HG03342 (cell line): ENCODE measurements around the gene ZC2HC1B.
"Not testable (repeated sequence)": the region's sequence is repeated elsewhere in the genome, so short reads cannot be mapped to it uniquely, and the experiment has no call there.

ENCODE experiments used
- ATAC-seq: cut with Tn5 transposase; IDR thresholded peaks from one replicate; pipeline ENCODE4 v1.9.1; 2021; ENCODE audit warnings: mild to moderate bottlenecking, moderate library complexity; ENCODE audit not compliant: unreplicated experiment

ZC2HC1B gene

DNA sequence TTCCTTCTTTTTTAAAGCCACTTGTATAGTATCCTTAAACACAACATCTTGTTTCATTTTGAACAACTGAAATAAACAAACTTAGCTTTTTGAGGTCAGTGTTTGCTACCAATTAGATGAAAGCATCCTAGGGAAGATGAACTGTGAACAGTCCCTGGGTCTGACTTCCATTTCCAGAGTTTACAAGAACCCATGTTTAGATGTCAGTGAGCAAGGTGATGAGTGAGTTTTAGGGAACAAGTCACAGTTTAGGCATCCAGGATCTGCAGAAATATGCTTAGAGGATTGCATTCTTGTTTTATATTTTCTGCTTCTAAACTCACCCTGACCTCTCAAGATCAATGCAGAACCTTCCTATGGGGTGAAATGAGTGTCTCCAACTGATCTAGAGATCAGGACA, 3.0 kb downstream of the ZC2HC1B start:
- no peak for ATAC-seq

DNA sequence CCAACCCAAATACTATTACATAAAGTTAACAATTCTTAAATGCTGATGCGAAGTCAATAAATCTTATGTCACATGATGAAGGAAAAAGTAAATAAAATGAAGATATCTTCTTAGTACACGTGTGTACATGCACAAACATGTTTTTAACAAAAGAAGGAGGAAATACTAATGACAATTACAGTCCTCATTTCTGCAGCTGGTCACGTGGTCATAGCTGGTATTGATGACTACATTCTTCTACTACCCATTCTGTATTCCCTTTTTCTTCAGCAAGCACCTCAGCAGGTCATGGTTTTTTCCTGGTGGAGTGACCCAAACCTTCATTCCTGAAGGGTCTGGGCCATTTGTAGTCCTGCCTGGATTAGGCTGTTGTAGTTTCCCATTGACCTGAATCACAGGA, 4.5 kb downstream of the ZC2HC1B start:
- not testable (repeated sequence) for ATAC-seq

DNA sequence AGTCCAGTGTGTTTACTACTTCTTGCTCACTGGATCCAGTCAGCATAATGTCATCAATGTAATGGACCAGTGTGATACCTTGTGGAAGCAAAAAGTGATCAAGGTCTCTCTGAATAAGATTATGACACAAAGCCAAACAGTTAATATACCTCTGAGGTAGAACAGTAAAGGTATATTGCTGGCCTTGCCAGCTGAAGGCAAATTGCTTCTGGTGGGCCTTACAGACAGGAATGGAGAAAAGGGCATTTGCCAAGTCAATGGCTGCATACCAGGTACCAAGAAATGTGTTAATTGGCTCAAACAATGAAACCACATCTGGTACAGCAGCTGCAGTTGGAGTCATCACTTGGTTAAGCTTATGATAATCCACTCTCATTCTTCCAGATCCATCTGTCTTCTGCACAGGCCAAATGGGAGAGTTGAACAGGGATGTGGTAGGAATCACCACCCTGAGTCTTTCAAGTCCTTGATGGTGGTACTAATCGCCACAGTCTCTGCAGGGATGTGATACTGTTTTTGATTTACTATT, 7.0 kb downstream of the ZC2HC1B start:
- ATAC-seq, result not testable (repeated sequence)

DNA sequence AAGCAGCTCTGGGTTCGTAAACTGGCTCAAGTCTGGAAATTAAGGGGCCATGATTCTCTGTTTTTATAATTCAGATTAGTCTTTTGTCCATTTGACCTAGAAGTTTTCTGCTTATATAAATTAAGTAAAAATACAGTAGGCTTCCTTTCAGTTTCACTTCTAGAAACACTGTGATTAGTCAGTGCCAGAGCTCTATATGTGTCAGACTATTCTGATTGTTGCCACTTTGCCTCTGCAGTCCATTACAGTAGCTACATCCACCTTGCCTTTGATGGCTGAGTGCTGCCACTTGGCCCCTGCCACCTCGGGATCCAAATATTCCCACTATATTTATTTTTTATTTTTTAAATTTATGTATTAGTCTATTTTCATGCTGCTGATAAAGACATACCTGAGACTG, 7.9 kb downstream of the ZC2HC1B start:
- peak; percentile 100 for ATAC-seq

DNA sequence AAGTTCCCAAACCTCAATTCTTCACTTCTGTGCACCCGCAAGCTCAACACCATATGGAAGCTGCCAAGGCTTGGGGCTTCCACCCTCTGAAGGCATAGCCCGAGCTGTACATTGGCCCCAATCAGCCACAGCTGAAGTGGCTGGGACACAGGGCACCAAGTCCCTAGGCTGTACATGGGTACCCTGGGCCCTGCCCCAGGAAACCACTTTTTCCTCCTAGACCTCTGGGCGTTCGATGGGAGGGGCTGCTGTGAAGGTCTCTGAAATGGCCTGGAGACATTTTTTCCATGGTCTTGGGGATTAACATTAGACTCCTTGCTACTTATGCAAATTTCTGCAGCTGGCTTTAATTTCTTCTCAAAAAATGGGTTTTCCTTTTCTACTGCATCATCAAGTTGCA, 9.3 kb downstream of the ZC2HC1B start:
- ATAC-seq, result not testable (repeated sequence)

DNA sequence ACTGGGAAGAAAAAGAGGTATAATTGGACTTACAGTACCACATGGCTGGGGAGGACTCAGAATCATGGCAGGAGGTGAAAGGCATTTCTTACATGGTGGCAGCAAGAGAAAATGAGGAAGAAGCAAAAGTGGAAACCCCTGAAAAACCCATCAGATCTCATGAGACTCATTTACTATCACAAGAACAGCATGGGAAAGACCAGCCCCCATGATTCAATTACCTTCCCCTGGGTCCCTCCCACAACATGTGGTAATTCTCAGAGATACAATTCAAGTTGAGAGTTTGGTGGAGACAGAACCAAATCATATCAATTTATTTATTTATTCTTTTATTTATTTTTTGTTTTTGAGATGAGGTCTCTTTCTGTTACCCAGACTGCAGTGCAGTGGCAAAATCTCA, 10.2 kb downstream of the ZC2HC1B start:
- not testable (repeated sequence) for ATAC-seq

DNA sequence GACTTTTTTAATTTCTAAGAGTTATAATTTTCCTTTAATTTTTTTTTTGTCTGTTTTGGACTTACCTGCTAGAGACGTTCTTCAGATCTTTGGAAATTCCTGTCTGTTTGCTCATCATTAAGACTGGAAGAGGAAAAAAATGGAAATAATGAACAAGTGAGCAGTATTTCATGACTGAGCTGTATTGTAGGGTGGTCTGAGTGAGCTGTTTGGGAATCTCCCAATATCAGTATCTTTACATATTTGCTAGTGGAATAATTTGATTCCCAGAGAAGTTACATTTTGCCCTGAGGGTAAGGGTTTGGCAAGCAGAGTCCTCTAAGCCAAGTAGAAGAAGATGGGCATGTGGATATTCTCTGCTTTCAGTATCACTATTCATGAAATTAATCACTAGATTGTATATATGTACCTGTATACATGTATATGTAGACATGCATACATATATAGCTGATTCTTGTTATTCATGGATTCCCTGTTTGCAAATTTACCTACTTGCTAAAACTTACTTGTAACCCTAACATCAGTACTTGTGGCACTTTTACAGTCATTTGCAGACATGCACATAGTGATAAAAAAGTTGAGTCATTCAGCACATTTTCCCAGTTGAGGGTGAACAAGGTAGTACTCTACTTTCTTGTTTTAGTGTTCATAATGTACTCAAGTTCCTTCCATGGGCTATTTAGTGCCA, 13.5 kb downstream of the ZC2HC1B start:
- ATAC-seq, result no peak

DNA sequence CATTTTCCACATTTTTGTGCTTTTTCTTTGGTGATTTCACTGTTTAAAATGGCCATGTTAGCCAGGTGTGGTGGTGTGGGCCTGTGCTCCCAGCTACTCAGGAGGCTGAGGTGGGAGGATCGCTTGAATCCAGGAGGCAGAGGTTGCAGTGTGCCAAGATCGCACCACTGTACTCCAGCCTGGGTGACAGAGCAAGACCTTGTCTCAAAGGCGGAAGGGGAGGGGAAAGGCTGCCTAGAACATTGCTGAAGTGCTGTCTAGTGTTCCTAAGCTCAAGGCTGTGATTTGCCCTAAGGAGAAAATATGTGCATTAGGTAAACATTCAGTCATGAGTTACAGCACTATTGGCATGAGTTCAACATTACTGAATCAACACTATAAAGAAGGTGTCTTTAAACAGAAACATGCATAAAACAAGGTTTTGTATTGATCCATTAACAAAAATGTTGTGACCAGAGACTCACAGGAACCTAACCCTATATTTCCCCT, 14.0 kb downstream of the ZC2HC1B start:
- no peak for ATAC-seq

DNA sequence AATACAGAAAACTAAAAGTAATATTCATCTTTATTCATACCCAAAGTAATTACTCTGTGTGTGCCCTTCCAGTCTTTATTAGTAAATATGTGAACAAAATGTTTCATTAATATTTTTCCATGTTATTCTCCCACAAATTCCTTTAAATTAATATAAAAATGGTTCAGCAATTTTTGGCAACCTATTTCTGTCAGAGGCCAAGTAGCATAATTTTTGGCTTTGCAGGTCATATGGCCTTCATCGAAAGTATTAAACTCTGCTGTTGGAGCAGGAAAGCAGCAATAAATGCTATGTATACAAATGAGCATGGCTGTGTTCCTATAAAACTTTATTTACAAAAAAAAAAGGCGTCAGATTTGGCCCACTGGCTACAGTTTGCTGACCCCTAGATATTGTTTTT, 16.1 kb downstream of the ZC2HC1B start:
- no peak for ATAC-seq

DNA sequence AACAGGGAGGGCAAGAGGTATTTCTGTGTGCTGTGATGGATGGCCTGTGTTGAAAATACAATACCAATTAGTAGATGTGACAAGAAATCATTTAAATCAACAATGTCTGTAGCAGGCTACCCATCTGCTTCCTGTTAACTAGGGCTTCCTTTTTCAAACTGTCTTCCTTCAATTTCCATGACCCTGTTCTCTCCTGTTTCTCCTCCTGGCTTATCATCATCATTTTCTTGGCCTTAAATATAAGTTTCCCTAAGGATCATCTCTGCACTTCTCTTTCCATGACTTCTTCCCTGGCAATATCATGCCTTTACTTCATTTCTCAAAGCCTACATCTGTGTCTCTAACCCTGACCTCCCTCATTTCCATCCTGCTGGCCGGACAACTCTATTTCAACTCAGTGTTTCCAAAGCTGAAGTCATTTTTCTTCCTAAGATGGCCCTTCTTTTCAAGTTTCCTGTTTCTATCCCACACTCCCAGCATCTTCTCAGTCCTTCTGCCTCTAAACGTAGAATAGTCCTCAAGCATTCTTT, 18.2 kb downstream of the ZC2HC1B start:
- no peak for ATAC-seq

DNA sequence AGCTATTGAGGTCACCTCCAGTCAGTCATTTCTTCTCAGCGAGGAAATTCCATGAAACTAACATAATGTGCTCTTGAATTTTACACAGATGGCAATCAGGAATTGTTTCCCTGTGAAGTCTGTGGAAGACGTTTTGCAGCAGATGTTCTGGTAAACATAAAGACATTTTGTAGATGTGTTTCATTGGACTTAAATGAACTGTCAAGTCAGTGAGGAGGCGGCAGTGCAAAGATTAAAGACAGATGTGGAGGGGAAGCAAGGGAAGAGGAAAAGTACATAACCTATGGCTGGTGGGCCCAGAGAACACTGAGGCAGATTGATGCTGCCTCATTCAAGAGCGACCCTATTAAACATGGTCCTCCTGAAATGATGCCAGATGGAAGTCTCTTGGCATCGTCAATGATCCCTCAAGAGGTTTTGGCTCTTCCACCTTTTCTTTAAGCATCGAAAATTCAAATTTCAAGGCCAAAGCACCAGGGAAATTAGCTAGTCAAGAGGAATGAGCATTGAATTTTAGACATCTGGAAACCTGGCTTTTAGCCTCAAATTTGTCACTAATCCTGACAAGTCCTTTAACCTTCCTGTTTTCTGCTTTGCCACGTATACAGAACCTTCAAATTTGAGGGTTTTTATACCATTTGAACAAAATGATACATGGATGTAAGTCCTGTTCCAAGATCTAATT, 20.1 kb downstream of the ZC2HC1B start:
- ATAC-seq, result no peak

DNA sequence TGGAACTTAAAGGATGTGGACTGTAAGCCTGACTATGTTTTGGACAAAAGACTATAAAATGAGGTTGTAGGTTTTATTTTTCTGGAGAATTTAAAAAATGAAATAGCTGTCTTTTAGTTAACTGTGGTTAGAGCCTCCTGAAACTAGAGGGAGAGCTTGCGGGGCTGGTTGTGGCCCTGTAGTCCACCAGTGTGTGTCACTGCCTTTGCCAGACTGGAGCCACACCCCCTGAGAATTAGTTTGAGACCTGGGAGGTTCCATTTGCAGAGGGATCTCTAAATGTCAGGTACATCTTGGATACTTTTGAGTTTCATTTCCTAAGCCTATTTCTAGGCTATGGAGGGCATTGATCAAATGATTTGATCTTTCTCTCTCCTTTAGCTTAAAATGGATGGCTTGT, 20.8 kb downstream of the ZC2HC1B start:
- no peak for ATAC-seq

DNA sequence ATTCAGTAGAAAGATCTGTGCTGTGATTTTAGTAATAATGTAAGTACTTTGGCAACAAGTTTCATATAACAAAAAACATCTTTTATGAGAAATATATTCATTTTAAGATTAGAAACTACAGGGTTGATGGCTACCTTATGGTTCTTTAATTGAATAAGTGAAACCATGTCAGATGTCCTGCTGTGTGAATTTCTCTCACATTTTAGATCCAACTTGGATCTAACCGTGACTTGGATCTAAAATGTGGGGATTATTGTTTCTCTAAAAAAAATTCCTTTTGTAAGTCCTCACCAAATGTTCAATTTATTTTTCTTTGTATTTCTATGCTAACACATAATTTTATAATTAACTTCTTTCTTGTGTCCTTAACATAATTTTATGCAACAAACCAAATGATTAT, 30.4 kb downstream of the ZC2HC1B start:
- no peak for ATAC-seq

DNA sequence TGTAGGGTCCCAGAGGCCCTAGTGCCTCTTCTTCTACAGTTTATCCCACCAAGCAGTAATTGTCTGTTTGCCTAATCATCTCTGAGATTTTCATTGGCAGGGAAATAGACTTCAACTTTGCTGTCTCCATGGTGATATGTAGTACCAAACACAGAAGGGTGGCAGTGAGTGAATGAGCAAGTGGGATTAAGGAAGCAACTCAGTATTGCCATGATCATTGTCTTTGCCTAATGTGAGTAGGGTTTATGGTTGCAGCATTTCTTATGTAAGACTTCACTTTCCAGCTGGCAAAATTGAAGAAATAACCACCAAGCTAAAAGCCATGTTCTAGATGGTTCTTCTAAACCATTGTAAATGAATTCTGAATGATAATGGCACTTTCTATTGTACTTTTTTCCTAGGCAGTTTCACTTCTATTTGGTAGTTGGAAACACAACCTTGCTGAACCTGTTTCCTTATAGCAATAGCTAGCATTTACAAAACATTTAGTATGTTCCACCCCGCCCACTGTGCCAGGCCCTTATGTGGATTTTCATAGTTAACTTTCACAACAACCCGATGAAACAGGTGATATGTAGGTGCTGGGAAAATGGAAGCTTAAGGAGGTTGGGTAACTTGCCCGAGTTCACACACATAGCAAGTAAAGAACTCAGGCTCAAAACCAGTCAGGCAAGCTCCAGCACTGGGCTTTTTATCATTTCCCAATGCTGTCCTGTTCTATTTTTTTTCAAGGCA, 32.0 kb downstream of the ZC2HC1B start:
- no peak for ATAC-seq

DNA sequence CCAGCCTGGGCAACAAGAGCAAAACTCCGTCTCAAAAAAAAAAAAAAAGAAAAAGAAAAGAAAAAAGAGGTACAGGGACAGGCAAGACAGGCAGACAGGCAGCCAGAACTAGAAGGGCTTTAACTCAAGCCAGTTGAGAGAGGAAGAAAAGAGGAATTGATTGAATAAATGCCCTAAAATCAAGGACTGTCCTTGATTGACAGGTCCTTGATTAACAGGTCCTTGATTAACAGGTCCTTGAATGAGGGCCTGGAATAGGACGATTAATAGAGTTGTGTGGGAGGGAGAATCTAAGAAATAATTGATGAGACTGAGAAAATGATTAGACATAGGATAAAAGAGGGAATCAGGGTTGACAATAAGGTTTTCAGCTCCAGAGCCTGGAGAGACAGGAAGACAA, 36.1 kb downstream of the ZC2HC1B start:
- no peak for ATAC-seq

DNA sequence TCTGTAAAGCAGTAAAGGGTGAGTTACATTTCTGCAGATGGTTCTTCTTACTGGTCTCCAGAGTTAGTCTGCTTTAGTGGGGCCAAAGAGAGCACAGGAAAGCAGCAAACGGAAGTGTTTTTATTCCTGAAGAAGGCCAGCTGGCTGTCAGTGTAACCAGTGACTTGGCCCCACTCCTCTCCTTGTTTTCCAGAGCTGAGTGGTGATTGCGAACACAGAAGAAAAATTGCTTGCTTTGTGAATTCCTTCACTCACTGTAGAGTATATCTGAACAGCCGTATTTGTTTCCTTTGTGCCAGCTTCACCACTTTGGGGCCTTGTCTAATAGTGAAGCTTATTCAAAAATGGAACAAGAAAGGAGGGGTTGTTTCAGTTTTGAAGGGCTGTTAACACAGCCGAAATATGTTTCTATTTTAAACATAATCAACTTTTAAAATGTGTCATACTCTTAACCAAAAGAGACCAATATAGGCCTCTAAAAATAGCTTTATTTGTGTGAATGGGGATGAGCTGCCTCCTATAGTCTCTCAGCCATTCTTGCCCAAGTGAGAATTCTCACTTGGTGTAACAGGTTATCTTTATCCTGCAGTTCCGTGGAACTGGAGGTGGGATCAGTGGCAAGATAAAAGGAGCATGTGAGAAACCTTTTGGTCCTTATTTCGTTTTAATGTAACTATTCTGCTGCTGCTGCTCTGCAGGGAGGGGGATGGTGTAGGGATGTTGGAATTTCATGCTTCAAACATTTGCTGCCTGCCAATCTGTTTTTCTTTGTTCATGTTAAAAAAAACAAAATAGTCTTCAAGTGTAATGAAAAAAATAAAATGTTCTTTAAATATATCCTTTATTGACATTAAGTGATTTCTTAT, 37.8 kb downstream of the ZC2HC1B start:
- peak; percentile 95 for ATAC-seq

DNA sequence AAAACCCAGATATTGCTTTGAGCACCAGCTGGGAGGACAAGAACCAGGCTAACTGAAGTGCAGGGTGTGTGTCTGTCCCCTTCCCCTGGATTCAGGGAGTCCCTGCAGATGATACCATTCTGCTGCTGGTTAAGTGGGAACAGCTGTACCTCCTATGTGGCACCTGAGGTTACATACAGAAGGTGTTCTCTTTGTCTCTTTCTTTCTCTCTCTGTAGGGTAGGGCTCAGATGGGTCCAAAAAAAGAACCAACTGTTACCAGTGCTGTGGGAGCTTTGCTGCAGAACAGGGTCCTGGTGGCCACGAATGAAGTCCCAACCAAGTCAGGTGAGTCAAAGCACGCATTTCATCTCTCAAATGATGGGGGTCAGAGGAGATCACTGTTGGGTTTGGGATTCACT, 38.6 kb downstream of the ZC2HC1B start:
- no peak for ATAC-seq

DNA sequence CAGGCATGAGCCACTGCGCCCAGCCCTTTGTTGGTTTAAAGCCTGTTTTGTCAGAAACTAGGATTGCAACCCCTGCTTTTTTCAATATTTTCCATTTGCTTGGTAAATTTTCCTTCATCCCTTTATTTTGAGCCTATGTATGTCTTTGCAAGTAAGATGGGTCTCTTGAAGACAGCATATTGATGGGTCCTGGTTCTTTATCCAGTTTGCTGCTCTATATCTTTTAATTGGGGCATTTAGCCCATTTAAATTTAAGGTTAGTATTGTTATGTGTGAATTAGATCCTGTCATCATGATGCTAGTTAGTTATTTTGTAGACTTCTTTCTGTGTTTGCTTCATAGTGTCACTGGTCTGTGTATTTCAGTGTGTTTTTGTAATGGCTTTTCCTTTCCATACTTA, 46.8 kb downstream of the ZC2HC1B start:
- no peak for ATAC-seq

DNA sequence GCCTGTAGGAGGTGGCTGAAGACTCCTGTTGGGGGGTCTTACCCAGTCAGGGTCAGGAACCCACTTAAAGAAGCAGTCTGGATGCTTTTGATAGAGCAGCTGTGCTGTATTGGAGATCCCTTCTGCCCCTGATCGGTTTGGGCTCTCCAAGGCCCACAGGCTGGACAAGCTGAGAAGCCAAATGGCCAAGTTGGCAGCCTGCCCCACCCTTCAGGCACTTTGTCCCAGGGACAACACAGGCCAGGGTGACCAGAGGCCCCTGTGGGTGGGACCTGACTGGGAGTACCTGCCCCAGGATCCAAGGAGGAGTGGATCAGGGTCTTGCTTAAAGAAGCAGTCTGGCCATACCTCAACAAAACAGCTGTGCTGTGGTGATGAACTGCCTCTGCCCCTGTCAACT, 48.4 kb downstream of the ZC2HC1B start:
- no peak for ATAC-seq

DNA sequence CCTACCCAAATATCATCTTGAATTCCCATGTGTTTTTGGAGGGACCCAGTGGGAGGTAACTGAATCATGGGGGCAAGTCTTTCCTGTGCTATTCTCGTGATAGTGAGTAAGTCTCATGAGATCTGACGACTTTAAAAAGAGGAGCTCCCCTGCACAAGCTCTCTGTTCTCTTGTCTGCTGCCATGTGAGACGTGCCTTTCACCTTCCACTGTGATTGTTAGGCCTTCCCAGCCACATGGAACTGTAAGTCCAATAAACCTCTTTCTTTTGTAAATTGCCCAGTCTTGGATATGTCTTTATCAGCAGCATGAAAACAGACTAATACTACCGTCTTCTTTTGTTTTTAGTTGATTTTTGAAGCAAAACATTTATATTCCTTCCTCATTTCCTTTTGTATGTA, 52.8 kb downstream of the ZC2HC1B start:
- ATAC-seq, result not testable (repeated sequence)
